GM23248 (cell line): Measurements from ENCODE around the gene KCTD4. TPM values are rescaled to one million over a fixed set of nuclear protein-coding genes. Genes with fewer than 3 reads are reported as not detected.

Experiments
- DNase-seq: peaks from one replicate; pipeline ENCODE4 v3.0.0-alpha.2; 2015
- H2AFZ ChIP-seq: fragments of 200-600 bp; sonication (generic); 2 replicates; pipeline ENCODE4 v1.6.1; 2016; ENCODE audit warnings: antibody characterized with exemption
- H3F3A ChIP-seq: fragments of 200-600 bp; sonication (generic); 2 replicates; pipeline ENCODE4 v1.6.1; 2016; ENCODE audit warnings: mild to moderate bottlenecking, antibody characterized with exemption, mixed run types; ENCODE audit not compliant: insufficient read depth
- H3K27ac ChIP-seq: fragments of 200-600 bp; sonication (generic); 2 replicates; pipeline ENCODE4 v1.5.1; 2016; ENCODE audit warnings: mild to moderate bottlenecking
- H3K27me3 ChIP-seq: fragments of 200-600 bp; sonication (generic); replicated peaks from 2 replicates; pipeline ENCODE4 v1.6.1; 2016; ENCODE audit warnings: mild to moderate bottlenecking; ENCODE audit not compliant: insufficient read depth
- H3K36me3 ChIP-seq: fragments of 200-600 bp; sonication (generic); 2 replicates; pipeline ENCODE4 v1.6.1; 2016; ENCODE audit warnings: low read depth, mild to moderate bottlenecking
- H3K4me1 ChIP-seq: fragments of 200-600 bp; sonication (generic); 2 replicates; pipeline ENCODE4 v1.6.1; 2016; ENCODE audit warnings: mild to moderate bottlenecking; ENCODE audit not compliant: insufficient read depth
- H3K4me2 ChIP-seq: fragments of 200-600 bp; sonication (generic); one replicate; pipeline ENCODE4 v1.6.1; 2016; ENCODE audit warnings: mild to moderate bottlenecking; ENCODE audit not compliant: unreplicated experiment
- H3K4me3 ChIP-seq: fragments of 200-600 bp; sonication (generic); 2 replicates; pipeline ENCODE4 v1.5.1; 2016; ENCODE audit warnings: mild to moderate bottlenecking
- H3K79me2 ChIP-seq: fragments of 200-600 bp; sonication (generic); 2 replicates; pipeline ENCODE4 v1.6.1; 2016; ENCODE audit warnings: mild to moderate bottlenecking; ENCODE audit not compliant: insufficient read depth
- H3K9ac ChIP-seq: fragments of 200-600 bp; sonication (generic); 2 replicates; pipeline ENCODE4 v1.6.1; 2016; ENCODE audit warnings: mild to moderate bottlenecking
- H3K9me2 ChIP-seq: fragments of 200-600 bp; sonication (generic); 2 replicates; pipeline ENCODE4 v1.6.1; 2016; ENCODE audit warnings: mixed run types, mild to moderate bottlenecking, moderate library complexity; ENCODE audit not compliant: insufficient read depth
- H3K9me3 ChIP-seq: fragments of 200-600 bp; sonication (generic); one replicate; pipeline ENCODE4 v1.6.1; 2017; ENCODE audit warnings: low read depth
- H4K20me1 ChIP-seq: fragments of 200-600 bp; sonication (generic); 2 replicates; pipeline ENCODE4 v1.6.0; 2016; ENCODE audit not compliant: insufficient read depth
- EZH2 ChIP-seq: fragments of 200-600 bp; sonication (generic); IDR thresholded peaks from 2 replicates; pipeline ENCODE4 v1.6.1; 2018; ENCODE audit warnings: antibody characterized with exemption, mild to moderate bottlenecking; ENCODE audit not compliant: insufficient read depth, poor library complexity, severe bottlenecking
- EZH2phosphoT487 ChIP-seq: fragments of 200-600 bp; sonication (generic); IDR thresholded peaks from 2 replicates; pipeline ENCODE4 v1.6.1; 2018; ENCODE audit warnings: antibody characterized with exemption, moderate library complexity, mild to moderate bottlenecking, low read depth; ENCODE audit not compliant: insufficient read depth
- WGBS, 2 experiments: methylation state at CpG; one replicate each; pipeline ENCODE4 v1.1.6; 2015 to 2017; ENCODE audit warnings: low lambda C conversion rate in 2 of 2, low coverage in 1 of 2; ENCODE audit errors: missing lambda C conversion rate in 2 of 2; 5-methylcytosine and 5-hydroxymethylcytosine counted together
- in situ Hi-C: fragments of 300-500 bp; cut with MboI; formaldehyde crosslinking; loops from 2 replicates; pipeline ENCODE4 v1.15.0; 2020
- polyA plus RNA-seq: library from polyadenylated mRNA; unstranded; fragments of >200 nt; fragmentation: Nextera tagmentation; extraction: Ambion mirVana; gene quantifications from 2 replicates; pipeline ENCODE4 v1.2.1, GENCODE V29; 2016
- total RNA-seq: library from RNA; depleted of rRNA; stranded (reverse); fragments of >200 nt; shearing (Covaris generic); gene quantifications from 2 replicates; pipeline ENCODE4 v1.2.3, GENCODE V29; 2014

The KCTD4 gene
- total and polyA plus RNA-seq, 2 experiments from 2014 or later = 0.65 to 2.1 TPM

- H3K79me2 ChIP-seq = peaks cover 13% of the 10 kb centered on the region; the same call in 1 of the 2 replicates
- no peak overlapping the region for H3K9ac ChIP-seq
- TF ChIP-seq EZH2 (no peak), EZH2phosphoT487 (no peak)
- 0 to 6% methylated on average over 1 of the region's 1 CpG for WGBS, 2 experiments
- H3K4me3 ChIP-seq = no peak overlapping the region
- no peak overlapping the region for H2AFZ ChIP-seq
- no peaks in the 10 kb centered on the region for H4K20me1 ChIP-seq
- H3K4me1 ChIP-seq = peaks cover 59% of the 10 kb centered on the region
- H3K27ac ChIP-seq = peak overlapping the region; percentile 18
- peak; percentile 80 for DNase-seq
- no peaks in the 10 kb centered on the region for H3K27me3 ChIP-seq
- no peaks in the 10 kb centered on the region for H3K36me3 ChIP-seq
- peak overlapping the region; percentile 39 for H3K4me2 ChIP-seq
- in situ Hi-C loops = no loop called here
- 0 out of 2 replicates have a peak, but pooled peaks cover 3% of the 10 kb centered on the region for H3K9me2 ChIP-seq
- H3K9me3 ChIP-seq = no peaks in the 10 kb centered on the region
- H3F3A ChIP-seq = peaks cover 24% of the 10 kb centered on the region
These were observed 4.2 kb downstream of the KCTD4 start for GRCh38 chr13:45196622-45197021.

GRCh38 chr13:45196096-45196495, 4.7 kb downstream of the KCTD4 start:
- Histone ChIP-seq H3K4me3 (no peak overlapping the region), H3K4me1 (peaks cover 58% of the 10 kb centered on the region), H3K27ac (peak overlapping the region; percentile 18), H3F3A (peaks cover 18% of the 10 kb centered on the region), H3K9ac (no peak overlapping the region), H3K79me2 (peaks cover 13% of the 10 kb centered on the region; the same call in 1 of the 2 replicates), H2AFZ (no peak overlapping the region), H3K9me2 (no peaks in the 10 kb centered on the region), H3K4me2 (peak overlapping the region; percentile 39), H4K20me1 (no peaks in the 10 kb centered on the region), H3K27me3 (no peaks in the 10 kb centered on the region), H3K9me3 (no peaks in the 10 kb centered on the region), H3K36me3 (no peaks in the 10 kb centered on the region)
- DNase-seq = no peak
- in situ Hi-C loops = no loop called here
- WGBS, 2 experiments = 73 to 81% methylated on average over 3 of the region's 3 CpGs
- no peak for TF ChIP-seq EZH2phosphoT487
- no peak for TF ChIP-seq EZH2

GRCh38 chr13:45195421-45195820, 5.4 kb downstream of the KCTD4 start:
- DNase-seq = peak; percentile 14
- no peak for TF ChIP-seq EZH2phosphoT487
- no peak for TF ChIP-seq EZH2
- peak overlapping the region; percentile 49 for H3K4me2 ChIP-seq

GRCh38 chr13:45194081-45194939, 6.5 kb downstream of the KCTD4 start:
- Histone ChIP-seq H3K4me2 (peak overlapping the region; percentile 14), H2AFZ (no peak overlapping the region), H3K36me3 (no peaks in the 10 kb centered on the region), H3K4me3 (no peak overlapping the region), H3K27me3 (no peaks in the 10 kb centered on the region), H3K9ac (no peak overlapping the region), H3K4me1 (peaks cover 54% of the 10 kb centered on the region), H3K27ac (no peak overlapping the region), H4K20me1 (no peaks in the 10 kb centered on the region), H3K79me2 (peaks cover 6% of the 10 kb centered on the region; the same call in 1 of the 2 replicates), H3F3A (peaks cover 29% of the 10 kb centered on the region), H3K9me3 (no peaks in the 10 kb centered on the region), H3K9me2 (no peaks in the 10 kb centered on the region)
- peak; percentile 80 for DNase-seq
- TF ChIP-seq EZH2 = no peak
- TF ChIP-seq EZH2phosphoT487 = no peak
- WGBS, 2 experiments = 48 to 49% methylated on average over 15 of the region's 15 CpGs
- in situ Hi-C loops = no loop called here

More at GRCh38 chr13:45195421-45195820, 5.4 kb downstream of the KCTD4 start:
- no peaks in the 10 kb centered on the region for H4K20me1 ChIP-seq
- H3K9me3 ChIP-seq = no peaks in the 10 kb centered on the region
- no peak overlapping the region for H2AFZ ChIP-seq
- H3K36me3 ChIP-seq = no peaks in the 10 kb centered on the region
- H3K4me1 ChIP-seq = peaks cover 52% of the 10 kb centered on the region
- H3K9ac ChIP-seq = no peak overlapping the region
- H3K4me3 ChIP-seq = no peak overlapping the region
- H3K27me3 ChIP-seq = no peaks in the 10 kb centered on the region
- H3K9me2 ChIP-seq = no peaks in the 10 kb centered on the region
- WGBS, 2 experiments = 94 to 95% methylated on average over 1 of the region's 1 CpG
- in situ Hi-C loops = no loop called here
- peak overlapping the region; percentile 18; the same call in 1 of the 2 replicates for H3K27ac ChIP-seq
- peaks cover 19% of the 10 kb centered on the region for H3F3A ChIP-seq
- H3K79me2 ChIP-seq = peaks cover 13% of the 10 kb centered on the region; the same call in 1 of the 2 replicates
